ENCODE measurements around the gene PRF1.

Gene PRF1

DNA sequence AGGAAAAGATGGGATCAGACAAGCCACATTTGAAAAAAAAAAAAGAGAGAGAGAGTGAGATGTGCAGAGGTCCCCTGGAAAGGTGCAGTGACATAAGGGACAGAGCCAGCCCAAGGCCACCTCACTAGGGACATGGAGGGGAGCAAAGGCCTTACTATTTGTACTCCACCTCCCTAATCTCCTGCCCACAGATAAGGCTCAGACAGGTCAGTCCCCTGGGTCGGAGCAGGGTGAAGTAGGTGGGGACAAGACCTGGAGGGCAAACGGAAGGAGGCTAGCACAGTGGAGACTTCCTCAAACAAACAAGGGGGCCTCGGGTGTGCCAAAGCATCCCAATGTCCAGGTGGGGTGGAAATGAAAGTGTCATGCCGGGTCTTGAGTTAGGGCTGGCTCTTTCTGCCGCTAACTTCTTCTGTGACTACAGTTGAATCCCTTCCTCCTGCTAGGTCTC lies 7.0 kb downstream of the PRF1 start:
- no peak for TF ChIP-seq CTCF (IDR thresholded peaks at IDR 0.05; ENCODE audit: extremely low read depth, missing control alignments)
- DNase-seq (ENCODE audit: low spot score), result no peak

DNA sequence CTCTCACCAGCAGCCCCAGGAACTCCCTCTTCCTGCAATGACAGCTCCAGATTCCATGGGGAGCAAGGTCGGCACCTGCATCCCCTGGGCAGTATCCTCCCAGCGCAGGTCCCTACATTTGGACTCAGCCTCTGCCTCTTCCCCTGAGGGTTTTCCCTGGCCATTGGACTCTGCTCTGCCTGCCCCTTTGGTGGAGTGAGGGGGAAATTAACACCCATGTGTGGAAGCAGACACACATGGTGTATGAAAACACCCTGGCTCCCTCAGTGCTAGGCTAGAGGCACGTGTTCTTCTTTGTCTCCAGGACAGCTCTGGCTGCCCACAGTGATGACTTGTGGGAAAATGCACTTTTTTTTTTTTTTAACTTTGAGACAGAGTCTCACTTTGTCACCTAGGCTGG lies 8.4 kb downstream of the PRF1 start:
- DNase-seq (ENCODE audit: low spot score), result no peak
- TF ChIP-seq CTCF (IDR thresholded peaks at IDR 0.05; ENCODE audit: extremely low read depth, missing control alignments), result no peak

DNA sequence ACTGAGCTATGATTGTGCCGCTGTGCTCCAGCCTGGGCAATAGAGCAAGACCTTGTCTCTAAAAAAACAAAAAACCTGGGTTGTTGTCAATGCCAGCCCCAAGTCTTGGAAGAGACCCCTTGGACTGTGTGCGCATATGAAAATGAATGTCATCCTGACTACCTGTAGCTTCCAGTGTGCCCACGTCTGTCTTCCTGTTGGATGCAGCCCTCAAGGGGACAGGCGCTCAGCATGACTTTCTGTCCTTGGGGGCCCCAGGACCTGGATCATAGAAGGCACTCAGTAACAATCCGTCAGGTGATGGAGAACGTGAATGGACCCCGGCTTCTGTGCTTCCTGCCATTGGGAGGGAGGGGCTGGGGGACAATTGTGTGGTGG lies 9.0 kb downstream of the PRF1 start:
- no peak for TF ChIP-seq CTCF (IDR thresholded peaks at IDR 0.05; ENCODE audit: extremely low read depth, missing control alignments)
- DNase-seq (ENCODE audit: low spot score), result no peak

GRCh38 chr10:70592746-70593512 lies 9.6 kb downstream of the PRF1 start:
- no peak for DNase-seq (ENCODE audit: low spot score)
- TF ChIP-seq CTCF (IDR thresholded peaks at IDR 0.05; ENCODE audit: extremely low read depth, missing control alignments), result no peak

- no peak for TF ChIP-seq CTCF (IDR thresholded peaks at IDR 0.05; ENCODE audit: extremely low read depth, missing control alignments)
- no peak for DNase-seq (ENCODE audit: low spot score)
These were observed 10.3 kb downstream of the PRF1 start for GRCh38 chr10:70592186-70592735.

- no peak for DNase-seq (ENCODE audit: low spot score)
- no peak for TF ChIP-seq CTCF (IDR thresholded peaks at IDR 0.05; ENCODE audit: extremely low read depth, missing control alignments)
These were observed 11.7 kb downstream of the PRF1 start for GRCh38 chr10:70590655-70591416.

Measured in GM20000 (cell line).